GM18505 (cell line): ENCODE results near the gene PRDM10.
"Not testable (repeated sequence)": the region's sequence is repeated elsewhere in the genome, so short reads cannot be mapped to it uniquely, and the experiment has no call there.

Experiments used
- ATAC-seq: cut with Tn5 transposase; IDR thresholded peaks from one replicate; pipeline ENCODE4 v1.9.1; 2021; ENCODE audit not compliant: unreplicated experiment
- POLR2A ChIP-seq: IDR thresholded peaks from 4 replicates; pipeline ENCODE4 v1.6.1; 2011; ENCODE audit warnings: borderline replicate concordance; ENCODE audit not compliant: insufficient read depth, insufficient read length; ENCODE audit errors: extremely low read depth

PRDM10 gene

GRCh38 chr11:129980086-129980485, 22.5 kb downstream of the PRDM10 start:
- ATAC-seq = no peak
- no peak for TF ChIP-seq POLR2A

GRCh38 chr11:129979046-129979605, 23.5 kb downstream of the PRDM10 start:
- ATAC-seq = no peak
- no peak for TF ChIP-seq POLR2A

- ATAC-seq = no peak
- TF ChIP-seq POLR2A = no peak
These were observed 24.2 kb downstream of the PRDM10 start for GRCh38 chr11:129978447-129978846.

GRCh38 chr11:129976328-129976727, 26.3 kb downstream of the PRDM10 start:
- ATAC-seq = no peak
- no peak for TF ChIP-seq POLR2A

GRCh38 chr11:129975543-129975942, 27.1 kb downstream of the PRDM10 start:
- no peak for ATAC-seq
- TF ChIP-seq POLR2A = no peak

- ATAC-seq = no peak
- no peak for TF ChIP-seq POLR2A
These were observed 28.0 kb downstream of the PRDM10 start for GRCh38 chr11:129974672-129975071.

GRCh38 chr11:129974237-129974636, 28.4 kb downstream of the PRDM10 start:
- no peak for ATAC-seq
- no peak for TF ChIP-seq POLR2A

- TF ChIP-seq POLR2A = no peak
- ATAC-seq = no peak
These were observed 28.8 kb downstream of the PRDM10 start for GRCh38 chr11:129973809-129974208.

- peak; percentile 88 for ATAC-seq
- TF ChIP-seq POLR2A = no peak
These were observed 29.6 kb downstream of the PRDM10 start for GRCh38 chr11:129973068-129973467.

- ATAC-seq = no peak
- no peak for TF ChIP-seq POLR2A
These were observed 30.0 kb downstream of the PRDM10 start for GRCh38 chr11:129972611-129973010.

- not testable (repeated sequence) for ATAC-seq
These were observed 30.8 kb downstream of the PRDM10 start for GRCh38 chr11:129971856-129972255.

- TF ChIP-seq POLR2A = no peak
- ATAC-seq = no peak
These were observed 32.7 kb downstream of the PRDM10 start for GRCh38 chr11:129969920-129970319.

GRCh38 chr11:129968591-129969419, 33.8 kb downstream of the PRDM10 start:
- TF ChIP-seq POLR2A = no peak

GRCh38 chr11:129967996-129968395, 34.6 kb downstream of the PRDM10 start:
- no peak for ATAC-seq
- TF ChIP-seq POLR2A = no peak

More at GRCh38 chr11:129968591-129969419, 33.8 kb downstream of the PRDM10 start:
- ATAC-seq = no peak

GRCh38 chr11:129965248-129965647, 37.4 kb downstream of the PRDM10 start:
- ATAC-seq = no peak
- no peak for TF ChIP-seq POLR2A
